Measurements from ENCODE around the gene THBS2.

GRCh38 chr6:169177516-169178166, 76.0 kb downstream of the THBS2 start:
- no peak for TF ChIP-seq EZH2 (IDR thresholded peaks at IDR 0.05; ENCODE audit: borderline replicate concordance, low read length)
- TF ChIP-seq, protein P1, sequence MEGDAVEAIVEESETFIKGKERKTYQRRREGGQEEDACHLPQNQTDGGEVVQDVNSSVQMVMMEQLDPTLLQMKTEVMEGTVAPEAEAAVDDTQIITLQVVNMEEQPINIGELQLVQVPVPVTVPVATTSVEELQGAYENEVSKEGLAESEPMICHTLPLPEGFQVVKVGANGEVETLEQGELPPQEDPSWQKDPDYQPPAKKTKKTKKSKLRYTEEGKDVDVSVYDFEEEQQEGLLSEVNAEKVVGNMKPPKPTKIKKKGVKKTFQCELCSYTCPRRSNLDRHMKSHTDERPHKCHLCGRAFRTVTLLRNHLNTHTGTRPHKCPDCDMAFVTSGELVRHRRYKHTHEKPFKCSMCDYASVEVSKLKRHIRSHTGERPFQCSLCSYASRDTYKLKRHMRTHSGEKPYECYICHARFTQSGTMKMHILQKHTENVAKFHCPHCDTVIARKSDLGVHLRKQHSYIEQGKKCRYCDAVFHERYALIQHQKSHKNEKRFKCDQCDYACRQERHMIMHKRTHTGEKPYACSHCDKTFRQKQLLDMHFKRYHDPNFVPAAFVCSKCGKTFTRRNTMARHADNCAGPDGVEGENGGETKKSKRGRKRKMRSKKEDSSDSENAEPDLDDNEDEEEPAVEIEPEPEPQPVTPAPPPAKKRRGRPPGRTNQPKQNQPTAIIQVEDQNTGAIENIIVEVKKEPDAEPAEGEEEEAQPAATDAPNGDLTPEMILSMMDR (conservative IDR thresholded peaks at IDR 0.05 in 1 of 2, IDR thresholded peaks at IDR 0.05 in 1 of 2; ENCODE audit: extremely low read depth in 1 of 2, insufficient read depth in 1 of 2, low read depth in 1 of 2, low read length in 2 of 2), result no peak

Data from mammary epithelial cell (primary cell).